HG02970 (cell line): Measurements from ENCODE around the gene MX1.

Experiments used
- ATAC-seq: cut with Tn5 transposase; IDR thresholded peaks from one replicate; pipeline ENCODE4 v1.9.1; 2021; ENCODE audit warnings: mild to moderate bottlenecking, moderate library complexity, moderate number of reproducible peaks; ENCODE audit not compliant: unreplicated experiment, low FRiP score

The MX1 gene

DNA sequence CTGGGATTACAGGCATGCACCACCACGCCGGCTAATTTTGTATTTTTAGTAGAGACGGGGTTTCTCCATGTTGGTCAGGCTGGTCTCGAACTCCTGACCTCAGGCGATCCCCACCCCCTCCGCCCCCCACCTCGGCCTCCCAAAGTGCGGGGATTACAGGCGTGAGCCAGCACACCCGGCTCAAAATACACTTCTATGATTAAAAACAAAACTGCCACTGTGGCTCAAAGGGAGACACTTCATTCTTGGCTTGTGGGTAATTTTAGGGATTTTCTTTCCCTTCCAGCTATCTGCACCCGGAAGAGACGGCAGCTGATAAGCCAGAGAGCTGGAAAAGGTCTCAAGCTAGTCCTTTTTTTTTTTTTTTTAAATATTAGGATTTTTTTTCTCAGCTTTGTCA is 57.4 kb downstream of the MX1 start:
- ATAC-seq = no peak

DNA sequence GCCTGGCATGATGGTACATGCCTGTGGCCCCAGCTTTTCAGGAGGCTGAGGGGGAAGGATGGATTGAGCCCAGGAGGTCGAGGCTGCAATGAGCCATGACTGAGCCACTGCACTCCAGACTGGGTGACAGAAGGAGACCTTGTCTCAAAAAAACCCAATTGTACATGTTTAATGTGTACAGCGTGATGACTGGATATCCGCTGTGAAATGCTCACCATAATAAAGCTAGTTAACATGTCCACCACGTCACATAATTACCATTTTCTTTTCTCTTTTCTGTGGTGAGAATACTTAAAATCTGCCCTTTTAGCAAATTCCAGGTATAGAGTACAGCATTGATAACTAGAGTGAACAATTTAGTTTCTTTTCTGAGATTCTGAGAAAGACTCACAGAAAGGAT is 57.9 kb downstream of the MX1 start:
- no peak for ATAC-seq

DNA sequence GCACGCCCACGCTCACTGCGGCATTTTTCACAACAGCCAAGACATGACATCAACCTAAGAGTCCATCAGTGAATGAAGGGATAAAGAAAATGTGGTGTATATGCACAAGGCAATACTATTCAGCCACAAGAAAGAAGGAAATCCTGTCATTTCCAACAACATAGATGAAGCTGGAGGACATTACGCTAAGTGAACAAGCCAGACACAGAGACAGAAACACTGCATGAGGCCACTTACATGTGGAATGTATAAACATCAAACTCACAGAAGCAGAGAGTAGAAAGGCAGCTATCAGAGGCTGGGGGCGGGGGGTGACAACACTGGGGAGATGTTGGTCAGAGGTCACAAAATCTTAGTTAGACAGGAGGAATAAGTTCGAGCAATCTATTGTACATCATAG is 61.0 kb downstream of the MX1 start:
- ATAC-seq = no peak

DNA sequence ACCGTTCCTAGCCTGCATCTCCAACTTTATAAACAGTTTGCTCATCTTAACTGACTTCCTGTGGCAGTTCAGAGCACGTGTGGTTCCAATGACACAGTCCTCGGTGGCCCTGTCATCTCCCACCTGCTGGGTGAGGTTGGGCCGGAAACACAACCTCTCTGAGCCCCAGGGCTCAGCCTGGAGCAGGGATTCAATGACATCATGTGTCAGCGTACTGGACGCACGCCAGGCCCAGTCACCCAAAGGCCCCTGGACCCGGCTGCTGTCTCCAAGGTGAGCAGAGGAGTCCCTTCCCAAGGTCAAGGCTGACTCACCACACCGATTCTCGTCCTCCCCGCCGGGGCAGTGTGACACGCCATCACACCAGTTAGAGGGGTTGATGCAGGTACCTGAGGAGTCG is 62.0 kb downstream of the MX1 start:
- no peak for ATAC-seq

DNA sequence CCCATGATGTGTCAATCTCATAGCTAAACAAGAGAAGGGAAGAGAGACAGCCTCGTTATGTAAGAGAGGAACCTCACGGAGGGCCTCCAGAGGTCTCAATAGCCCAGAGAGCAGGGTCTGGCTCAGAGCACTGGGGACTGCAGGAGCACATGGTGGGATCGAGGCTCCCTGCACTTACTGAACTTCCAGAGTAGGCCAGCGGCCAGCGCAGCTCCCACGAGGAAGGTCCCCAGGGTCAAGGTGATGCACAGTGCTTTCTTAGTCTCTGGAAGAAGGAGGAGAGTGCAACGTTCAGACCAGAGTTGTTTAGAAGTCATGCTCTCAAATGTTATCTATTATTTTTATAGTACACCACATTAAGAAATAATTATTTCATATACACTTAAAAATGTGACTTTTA is 63.3 kb downstream of the MX1 start:
- no peak for ATAC-seq

DNA sequence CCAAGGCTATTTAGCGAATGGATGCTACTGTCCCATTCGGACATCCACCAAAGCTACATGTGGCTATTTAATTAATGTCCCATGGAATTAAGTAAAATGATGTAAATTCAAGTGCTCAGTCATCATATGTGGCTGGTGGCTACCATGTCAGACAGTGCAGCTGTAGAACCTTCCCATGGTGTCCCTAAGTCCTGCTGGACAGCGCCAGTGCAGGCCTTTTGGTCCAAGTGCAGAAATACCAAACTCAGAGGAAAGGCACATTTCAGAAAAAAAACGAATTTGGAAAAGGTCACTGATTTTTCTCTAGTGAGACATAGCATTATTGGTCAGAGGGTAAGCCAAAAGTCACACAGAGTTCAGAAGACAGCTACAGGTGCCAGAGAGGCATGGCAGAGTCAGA is 64.3 kb downstream of the MX1 start:
- ATAC-seq = no peak

DNA sequence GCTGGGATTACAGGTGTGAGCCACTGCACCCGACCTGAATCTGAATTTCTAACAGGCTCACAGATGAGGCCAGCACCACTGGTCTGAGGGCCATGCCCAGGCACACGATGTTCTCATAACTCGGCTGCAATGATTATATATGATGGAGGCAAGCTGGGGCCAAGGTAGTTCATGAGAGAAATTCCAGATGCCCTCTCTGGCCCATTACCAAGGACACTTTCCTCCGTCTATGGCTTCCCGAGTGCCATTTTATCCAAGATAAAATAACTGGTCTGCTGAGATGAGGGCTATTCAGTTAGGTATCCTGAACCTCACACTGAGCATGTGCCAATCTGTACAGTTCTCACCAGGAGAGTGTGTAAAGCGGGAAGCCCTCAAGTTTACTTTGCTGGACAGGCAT is 65.4 kb downstream of the MX1 start:
- ATAC-seq = no peak

DNA sequence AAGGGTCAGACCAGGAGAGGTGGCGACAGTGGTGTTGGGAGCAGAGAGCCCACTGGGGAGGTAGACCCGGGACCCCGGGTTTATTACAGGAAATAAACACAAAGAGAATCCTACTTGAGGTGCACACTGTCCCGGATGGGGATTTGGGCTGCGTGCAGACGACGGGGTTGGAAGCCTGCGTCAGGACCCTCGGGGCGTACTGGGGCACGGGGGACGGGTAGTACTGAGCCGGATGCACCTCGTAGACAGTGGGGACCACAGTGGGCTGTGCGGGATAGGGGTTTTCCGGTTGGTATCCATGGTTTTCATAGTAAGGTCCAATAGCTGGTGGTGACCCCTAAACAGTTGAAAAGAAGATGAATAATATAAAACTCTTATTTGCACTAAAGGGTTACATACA is 68.2 kb downstream of the MX1 start:
- ATAC-seq = no peak

DNA sequence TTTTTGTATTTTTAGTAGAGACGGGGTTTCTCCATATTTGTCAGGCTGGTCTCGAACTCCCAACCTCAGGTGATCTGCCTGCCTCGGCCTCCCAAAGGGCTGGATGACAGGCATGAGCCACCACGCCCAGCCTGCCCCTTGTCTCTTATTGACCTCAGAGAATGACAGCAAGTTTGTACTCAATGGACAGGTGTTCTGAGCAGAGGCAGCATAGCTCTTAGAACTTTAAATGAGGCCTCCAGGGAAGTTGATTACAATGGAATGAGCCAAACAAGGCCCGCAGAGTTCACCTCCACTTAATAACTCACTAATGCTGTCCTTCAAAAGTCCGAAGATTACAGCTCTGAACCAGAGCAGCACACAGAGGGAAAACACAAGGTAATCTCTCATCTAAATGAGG is 71.0 kb downstream of the MX1 start:
- no peak for ATAC-seq

DNA sequence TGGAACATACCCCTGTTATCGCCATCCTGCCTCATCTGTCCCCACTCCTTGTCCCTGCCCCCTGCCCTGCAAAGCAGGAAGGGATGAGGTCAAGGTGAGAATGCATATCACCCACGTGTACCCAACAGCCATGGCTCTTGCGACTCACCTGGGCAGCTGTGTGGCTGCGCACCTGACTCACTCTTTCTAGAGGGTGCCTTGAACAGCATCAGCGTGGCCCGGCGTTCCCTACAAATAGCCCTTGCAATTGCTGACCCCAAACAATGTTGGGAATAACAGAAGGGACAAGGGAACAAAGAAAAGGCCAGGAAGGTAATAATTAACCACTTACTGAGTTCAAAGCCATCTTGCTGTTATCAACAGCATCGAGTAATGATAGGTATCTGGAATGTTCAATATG is 71.7 kb downstream of the MX1 start:
- no peak for ATAC-seq

DNA sequence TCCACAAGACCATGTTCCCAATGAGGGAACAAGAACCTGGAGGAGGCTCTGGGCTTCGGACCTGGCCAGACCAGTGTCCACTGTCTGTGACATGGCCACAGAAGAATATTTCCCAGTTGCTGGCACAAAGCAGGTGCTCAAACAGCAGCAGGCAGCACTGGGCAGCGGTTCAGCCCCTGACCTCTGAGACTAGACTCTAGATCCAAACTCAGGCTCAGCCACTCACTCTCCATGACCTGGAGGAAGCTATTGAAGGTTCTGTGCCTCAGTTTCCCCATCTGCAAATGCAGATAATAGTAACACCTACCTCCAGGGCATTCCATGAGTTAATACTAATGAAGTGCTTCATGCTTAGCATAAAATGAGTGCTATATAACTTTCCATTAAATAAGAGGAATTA is 73.9 kb downstream of the MX1 start:
- ATAC-seq = no peak

DNA sequence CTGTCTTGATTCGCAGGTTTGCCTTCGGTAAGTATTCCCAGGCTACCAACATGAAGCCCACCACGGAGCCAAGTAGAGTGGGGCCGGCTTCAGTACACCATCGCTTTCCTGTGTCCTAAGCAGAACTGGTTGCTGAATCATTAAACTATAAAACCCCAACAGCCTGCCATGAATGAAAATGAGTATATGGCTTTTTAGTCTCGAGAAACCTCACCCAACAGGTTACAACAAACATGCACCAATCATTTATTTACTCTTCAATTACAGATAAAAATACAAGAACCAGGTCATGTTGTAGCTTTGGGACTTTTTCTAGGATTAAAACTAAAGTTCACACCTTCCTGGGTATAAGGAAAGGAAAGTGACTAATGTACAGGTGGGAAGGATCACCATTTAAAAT is 74.3 kb downstream of the MX1 start:
- no peak for ATAC-seq

DNA sequence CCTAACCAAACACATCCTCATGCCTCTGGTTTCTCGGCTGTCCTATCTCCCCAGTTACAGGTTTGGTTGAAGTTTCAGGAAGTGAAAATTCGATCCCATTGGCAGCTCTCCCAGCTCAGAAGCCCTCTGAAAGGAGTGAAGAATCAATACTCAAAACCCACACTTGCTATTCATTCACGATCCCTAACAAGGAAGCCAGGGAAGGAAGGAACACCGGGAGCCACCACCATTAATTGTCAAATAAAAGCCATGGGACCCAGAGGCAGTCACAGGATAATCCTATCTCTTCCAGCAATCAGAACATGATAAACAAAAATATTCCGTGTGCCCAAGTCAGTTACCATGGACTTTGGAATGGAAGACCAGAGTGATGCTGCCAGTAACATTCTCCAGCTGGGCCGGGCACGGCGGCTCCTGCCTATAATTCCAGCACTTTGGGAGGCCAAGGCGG is 74.9 kb downstream of the MX1 start:
- ATAC-seq = no peak

DNA sequence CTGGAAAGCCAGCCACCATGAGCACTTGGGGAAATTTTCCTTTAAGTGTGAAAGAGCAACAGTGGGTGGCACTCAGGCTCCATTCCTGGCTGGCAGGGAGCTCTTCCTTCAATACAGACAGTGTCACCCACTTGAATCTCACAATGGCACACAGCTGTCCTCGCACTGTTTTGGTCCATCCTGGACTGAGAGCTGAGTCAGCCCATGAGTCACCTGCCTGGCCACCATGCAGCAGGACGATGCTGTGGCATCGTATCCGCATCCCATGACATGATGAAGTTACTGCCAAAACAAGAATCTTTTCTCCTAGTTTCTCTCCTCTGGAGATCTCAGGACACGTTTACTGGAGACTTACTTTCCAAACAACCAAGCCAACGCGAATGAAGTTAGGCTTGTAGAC is 75.9 kb downstream of the MX1 start:
- ATAC-seq = no peak

DNA sequence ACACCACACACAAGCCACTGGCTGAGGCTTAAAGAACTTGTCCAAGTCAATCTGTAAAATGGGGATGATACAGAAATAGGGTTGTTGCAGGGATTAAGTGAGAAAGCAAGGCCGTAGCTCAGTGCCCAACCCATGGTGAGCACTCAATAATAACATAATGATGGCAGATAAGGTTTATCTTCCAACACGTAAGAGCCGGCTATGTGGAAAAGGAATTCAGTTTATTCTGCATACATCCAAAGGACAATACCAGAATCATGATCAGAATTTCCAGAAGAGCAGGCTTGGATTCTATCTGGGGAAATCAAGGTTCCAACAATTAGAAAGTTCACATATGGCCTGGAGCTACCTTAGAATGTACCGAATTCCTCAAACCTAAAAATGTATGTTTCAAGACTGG is 77.3 kb downstream of the MX1 start:
- ATAC-seq = no peak

DNA sequence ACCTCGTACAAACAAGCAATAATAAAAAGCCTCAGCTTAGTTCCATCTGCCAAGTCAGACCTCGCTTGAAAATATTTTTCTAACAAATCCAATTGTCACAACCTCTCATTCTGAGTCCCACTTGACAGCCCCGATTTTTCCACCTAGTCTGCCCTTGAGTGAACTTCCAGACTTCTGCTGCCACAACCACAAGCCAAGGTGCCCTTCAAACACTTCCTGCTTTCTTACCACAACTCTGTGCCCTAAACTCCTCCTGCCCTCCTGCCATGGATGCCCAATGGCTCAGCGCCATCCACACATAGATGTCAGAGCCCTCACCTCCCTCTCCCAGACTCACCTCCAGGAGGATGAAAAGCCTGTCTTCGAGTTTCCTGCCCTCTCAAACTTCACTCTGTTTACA is 78.0 kb downstream of the MX1 start:
- ATAC-seq = no peak

DNA sequence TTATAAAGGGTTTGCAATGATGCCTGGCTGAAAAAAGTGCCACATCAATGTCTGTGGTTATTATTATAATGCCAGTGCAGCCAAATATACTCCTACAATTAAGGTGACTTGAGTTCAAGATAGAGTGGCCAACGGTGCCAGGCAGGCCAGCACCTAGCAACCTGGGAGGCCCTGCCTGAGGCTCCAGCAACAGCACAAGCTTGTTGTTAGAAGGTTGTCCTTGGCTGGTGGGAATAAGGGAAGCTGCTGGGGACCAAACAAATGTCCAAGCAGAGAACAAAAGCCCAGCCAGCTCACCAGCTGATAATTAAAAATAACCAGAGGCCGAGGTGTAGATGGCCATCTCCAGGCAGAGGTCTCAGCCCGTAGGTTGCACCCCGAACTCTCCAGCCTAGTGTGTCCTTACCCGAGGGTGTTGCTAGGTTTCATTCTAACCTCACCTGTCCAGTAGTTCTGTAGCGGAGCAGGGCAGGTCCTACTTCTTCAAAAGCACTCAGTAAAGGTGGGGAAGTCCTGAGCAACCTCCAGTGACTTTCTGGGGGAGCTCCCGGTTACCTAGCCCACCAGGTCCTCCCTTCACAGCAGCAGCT is 80.1 kb downstream of the MX1 start:
- no peak for ATAC-seq

DNA sequence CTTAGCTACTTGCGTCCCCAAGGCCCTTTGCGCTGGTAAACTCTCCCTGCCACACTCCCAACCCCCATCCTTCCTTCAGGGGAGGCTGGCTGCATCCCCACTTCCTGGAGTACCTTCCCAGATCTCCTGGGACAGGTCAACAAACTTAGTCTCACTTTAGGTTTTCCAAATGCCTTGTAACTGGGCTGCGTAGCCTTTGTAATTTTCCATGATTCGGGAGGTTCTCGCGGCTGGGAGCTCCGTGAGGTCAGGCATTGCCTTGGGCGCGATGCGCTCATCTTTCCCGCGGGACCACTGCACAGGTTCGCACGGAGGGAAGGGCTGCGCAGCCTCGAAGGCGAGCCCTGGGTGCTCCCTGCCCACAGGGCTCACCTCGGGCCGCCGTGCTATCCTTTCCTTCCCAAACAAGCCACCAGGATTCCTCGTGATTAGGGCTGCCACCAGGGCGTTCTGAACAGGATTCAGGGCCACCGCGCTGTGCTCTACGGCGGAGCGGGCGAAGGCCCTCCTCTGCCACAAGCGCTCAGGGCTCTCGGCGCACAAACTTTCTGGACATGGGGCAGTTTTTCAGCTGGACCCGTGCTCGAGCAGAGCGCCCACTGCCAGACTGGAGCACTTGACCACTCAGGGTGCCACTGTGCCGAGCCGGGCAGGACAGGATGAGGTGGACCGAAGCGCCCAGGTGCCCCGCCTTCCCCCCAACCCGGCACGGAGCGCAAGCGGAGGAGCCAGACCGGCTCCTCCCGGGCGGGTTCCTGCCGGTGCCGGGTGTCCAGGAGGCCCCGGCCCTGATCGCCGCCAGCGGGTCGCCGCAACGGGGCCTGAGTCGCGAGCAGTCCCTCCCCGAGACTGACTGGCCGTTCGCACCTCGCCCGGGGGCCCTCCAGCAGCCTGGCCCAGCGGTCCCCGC is 80.8 kb downstream of the MX1 start:
- no peak for ATAC-seq

DNA sequence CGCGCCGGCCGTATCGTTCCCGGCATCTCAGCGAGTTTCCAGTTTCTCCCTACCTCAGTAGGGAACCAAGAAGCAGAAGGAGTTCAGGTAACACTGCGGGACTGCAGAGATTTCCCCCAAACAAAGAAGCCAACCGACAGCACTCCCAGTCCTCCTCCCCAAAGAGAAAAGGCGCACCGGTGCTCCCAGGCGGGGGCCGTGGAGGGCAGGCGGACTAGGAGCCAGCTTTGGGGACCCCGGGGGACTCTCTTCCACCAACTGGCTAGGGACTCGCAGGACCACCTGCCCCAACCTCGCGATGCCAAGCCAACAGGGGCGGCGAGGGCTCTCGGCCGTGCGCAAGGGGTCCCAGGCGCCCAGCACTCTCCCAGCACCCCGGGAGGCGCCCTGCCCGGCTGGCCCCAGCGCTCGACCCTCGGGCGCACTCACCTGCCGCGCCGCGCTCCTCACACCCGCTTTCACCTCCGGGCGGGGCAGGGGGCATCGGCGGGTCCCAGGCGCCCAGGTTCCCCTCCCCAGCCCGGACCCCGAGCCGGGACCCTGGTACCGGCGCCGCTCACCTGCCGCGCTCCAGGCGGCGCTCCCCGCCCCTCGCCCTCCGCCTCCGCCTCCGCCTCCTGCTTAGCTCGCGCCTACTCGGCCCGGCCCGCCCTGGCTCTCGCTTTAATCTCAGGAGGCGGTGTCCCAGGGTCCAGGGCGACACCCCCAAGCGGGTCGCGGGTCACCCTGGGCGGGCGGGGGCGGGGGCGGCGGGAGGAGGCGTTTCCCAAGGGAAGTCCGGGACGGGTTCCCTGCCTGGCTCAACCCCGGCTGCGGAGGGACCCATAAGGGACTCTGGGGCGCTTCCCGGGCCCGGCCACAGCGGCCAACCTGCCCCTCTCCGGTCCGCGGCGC is 81.7 kb downstream of the MX1 start, which contains the start of gene TMPRSS2:
TSS of gene TMPRSS2 (minus strand) at position 638 of the 894 bp plus-strand sequence. CDS start 10,025 bp downstream, outside the sequence.
- ATAC-seq = no peak

DNA sequence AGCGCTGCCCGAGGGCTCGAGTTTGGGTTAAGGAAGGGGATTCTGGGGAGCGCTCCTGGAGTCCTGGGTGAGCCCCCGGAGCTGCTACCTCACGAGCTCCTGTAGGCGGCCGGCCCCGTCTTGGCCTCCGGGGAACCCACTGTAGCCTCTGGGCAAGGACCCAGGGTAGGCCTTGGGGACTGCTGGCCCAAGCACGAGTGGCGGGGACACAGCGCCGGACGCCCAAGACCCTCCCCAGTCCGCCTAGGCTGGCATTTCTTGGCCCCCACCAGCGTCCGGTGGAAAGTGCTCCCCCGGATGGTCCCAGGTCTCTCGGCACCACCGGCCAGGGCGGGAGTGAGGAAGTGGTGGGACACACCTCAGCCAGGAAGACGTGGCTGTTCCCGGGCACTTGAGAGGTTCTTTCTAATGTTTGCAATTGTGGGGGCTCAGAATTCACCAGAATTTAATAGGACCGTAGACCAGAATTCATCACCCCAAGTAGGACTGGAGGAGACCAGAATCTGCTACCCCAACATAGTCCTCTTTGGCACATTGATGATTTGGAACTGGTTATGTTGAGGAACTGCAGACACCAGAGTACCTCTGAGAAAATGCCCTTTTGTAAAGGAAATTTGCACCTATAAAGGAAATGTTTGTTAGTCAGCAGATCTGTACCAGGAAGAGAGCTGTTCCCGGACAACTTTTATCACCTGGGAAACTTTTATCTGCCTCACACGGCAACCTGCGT is 82.5 kb downstream of the MX1 start:
- ATAC-seq = no peak
